Endothelial cell of umbilical vein (primary cell): ENCODE results near the gene EIF2S2. TPM values are rescaled to one million over a fixed set of nuclear protein-coding genes. Genes with fewer than 3 reads are reported as not detected.

Experiments
- BruUV-seq: library from RNA; stranded (reverse); fragments of 400-500 nt; replicated peaks from 2 replicates; lab custom pipeline; 2021; lab: Mats Ljungman, UMichigan
- CTCF ChIA-PET: fragments of 300-600, 350-600 bp; sonication (Branson Sonifier 250); formaldehyde crosslinking; loops from one replicate; lab custom pipeline; 2021; ENCODE audit warnings: antibody characterized with exemption, inconsistent platforms; lab: Charles Lee
- POLR2A ChIA-PET: fragments of 300-600, 350-600 bp; sonication (Branson Sonifier 250); formaldehyde crosslinking; loops from one replicate; lab custom pipeline; 2021; ENCODE audit warnings: antibody characterized with exemption, inconsistent platforms; lab: Charles Lee
- DNase-seq: peaks from one replicate; pipeline ENCODE4 v3.0.0-alpha.2; 2011; ENCODE audit warnings: low read depth, low spot score
- FAIRE-seq: peaks from 2 replicates; lab custom pipeline; 2011; peaks lifted over from hg19 to GRCh38; lab: Jason Lieb, UNC
- H2AFZ ChIP-seq: 2 replicates; pipeline ENCODE4 v1.6.0; 2012; ENCODE audit warnings: low read depth, low read length, control low read depth, inconsistent platforms
- H3K27ac ChIP-seq: 2 replicates; pipeline ENCODE4 v1.5.1; 2011; ENCODE audit warnings: low read depth, mild to moderate bottlenecking, control low read depth, low read length, moderate library complexity; ENCODE audit not compliant: insufficient read depth
- H3K27me3 ChIP-seq, 2 experiments: 2 replicates each; pipeline versions ENCODE4 v1.6.0 to v1.6.1; 2011; ENCODE audit warnings: low read length in 2 of 2, mixed read lengths in 1 of 2; ENCODE audit not compliant: control insufficient read depth in 2 of 2, insufficient read depth in 2 of 2
- H3K36me3 ChIP-seq, 2 experiments: 2 replicates in 1 of 2; 3 replicates in 1 of 2; pipeline ENCODE4 v1.5.1; 2011; ENCODE audit warnings: low read length in 2 of 2, mild to moderate bottlenecking in 1 of 2, moderate library complexity in 1 of 2; ENCODE audit not compliant: control insufficient read depth in 2 of 2, insufficient read depth in 2 of 2; ENCODE audit errors: extremely low read depth in 1 of 2
- H3K4me1 ChIP-seq: 3 replicates; pipeline ENCODE4 v1.5.1; 2011; ENCODE audit warnings: mild to moderate bottlenecking, low read length; ENCODE audit not compliant: control insufficient read depth, insufficient read depth; ENCODE audit errors: extremely low read depth
- H3K4me2 ChIP-seq: 2 replicates; pipeline ENCODE4 v1.6.1; 2011; ENCODE audit warnings: low read length, control low read depth, mixed read lengths; ENCODE audit not compliant: insufficient read depth
- H3K4me3 ChIP-seq, 3 experiments: fragments of 200-600 bp in 1 of 3; sonication (generic), shearing (Covaris generic) in 1 of 3; replicated peaks in 1 of 3; 2 replicates each; pipeline ENCODE4 v1.5.1; 2011 to 2016; ENCODE audit warnings: control low read depth in 3 of 3, low read length in 3 of 3, mild to moderate bottlenecking in 2 of 3, inconsistent platforms in 1 of 3, low read depth in 1 of 3, moderate library complexity in 1 of 3; ENCODE audit not compliant: insufficient read depth in 1 of 3
- H3K79me2 ChIP-seq: 2 replicates; pipeline ENCODE4 v1.6.0; 2012; ENCODE audit warnings: low read length, inconsistent platforms; ENCODE audit not compliant: control insufficient read depth, insufficient read depth
- H3K9ac ChIP-seq: replicated peaks from 2 replicates; pipeline ENCODE3; 2011; ENCODE audit warnings: low read length, control low read depth; ENCODE audit not compliant: insufficient read depth; ENCODE audit errors: extremely low read depth
- H3K9me1 ChIP-seq: replicated peaks from 3 replicates; pipeline ENCODE4 v1.6.0; 2011; ENCODE audit warnings: mild to moderate bottlenecking, low read length; ENCODE audit not compliant: control insufficient read depth, insufficient read depth; ENCODE audit errors: extremely low read depth
- H3K9me3 ChIP-seq: replicated peaks from 2 replicates; pipeline ENCODE4 v1.5.1; 2012; ENCODE audit warnings: low read length, inconsistent platforms; ENCODE audit not compliant: control insufficient read depth, insufficient read depth
- H4K20me1 ChIP-seq: replicated peaks from 2 replicates; pipeline ENCODE3; 2011; ENCODE audit warnings: mild to moderate bottlenecking, low read length; ENCODE audit not compliant: control insufficient read depth, insufficient read depth; ENCODE audit errors: extremely low read depth
- EZH2 ChIP-seq: IDR thresholded peaks from 2 replicates; pipeline ENCODE4 v1.6.1; 2012; ENCODE audit warnings: borderline replicate concordance, low read depth, mild to moderate bottlenecking, moderate library complexity, low read length, inconsistent platforms; ENCODE audit not compliant: severe bottlenecking
- GATA2 ChIP-seq: IDR thresholded peaks from 2 replicates; pipeline ENCODE4 v1.7.0; 2011; ENCODE audit warnings: low read depth, mild to moderate bottlenecking, moderate library complexity, mixed read lengths, low read length; ENCODE audit not compliant: insufficient read length, insufficient read depth
- JUN ChIP-seq: IDR thresholded peaks from 2 replicates; pipeline ENCODE4 v1.6.1; 2011; ENCODE audit warnings: borderline replicate concordance, low read depth; ENCODE audit not compliant: insufficient read length, insufficient read depth
- MYC ChIP-seq: IDR thresholded peaks from one replicate; pipeline ENCODE4 v1.6.1; 2011; ENCODE audit warnings: mild to moderate bottlenecking, low read depth, low read length
- POLR2A ChIP-seq: IDR thresholded peaks from 2 replicates; pipeline ENCODE4 v1.6.1; 2012; ENCODE audit warnings: low read depth, mild to moderate bottlenecking, control low read depth, low read length
- POLR2AphosphoS5 ChIP-seq: IDR thresholded peaks from 2 replicates; pipeline ENCODE4 v1.6.1; 2012; ENCODE audit warnings: low read depth, mild to moderate bottlenecking, control low read depth, low read length, moderate library complexity; ENCODE audit not compliant: insufficient read depth
- dilution Hi-C: fragments of 300-500 bp; cut with MboI; formaldehyde crosslinking; loops from one replicate; pipeline ENCODE4 v1.15.0; 2019; ENCODE audit warnings: low sequenced_read_pairs; ENCODE audit not compliant: extremely low pct_ligation_motif_present
- intact Hi-C: fragments of 100-400 bp; cut with micrococcal nuclease; formaldehyde crosslinking; loops from one replicate; pipeline ENCODE4 v1.10.0; 2022
- polyA plus RNA-seq, 4 experiments: library from polyadenylated mRNA; depleted of rRNA in 3 of 4; stranded (reverse) in 3 of 4; unstranded in 1 of 4; fragments of >200 nt; gene quantifications; 2 replicates each; pipeline versions ENCODE4 v1.2.1 to v1.2.3, GENCODE V29; 2011 to 2012; ENCODE audit warnings: missing spikeins in 1 of 4
- total RNA-seq: library from RNA; stranded (reverse); gene quantifications from 2 replicates; pipeline ENCODE4 v1.2.3, GENCODE V29; 2021
- TF ChIP-seq, protein P1 (sequence below), 2 donors: IDR thresholded peaks; 1 replicate in 1 of 2; 2 replicates in 1 of 2; pipeline ENCODE4 v1.5.1; 2011; ENCODE audit warnings: low read length in 2 of 2, mild to moderate bottlenecking in 2 of 2, moderate library complexity in 2 of 2, control low read depth in 1 of 2, inconsistent platforms in 1 of 2, low read depth in 1 of 2; ENCODE audit not compliant: insufficient read depth in 1 of 2; ENCODE audit errors: extremely low read depth in 1 of 2

The EIF2S2 gene
- total and polyA plus RNA-seq, 2 donors (not counting 3 experiments of a cell fraction or from before 2014, with no cell fraction given): 38.8 to 99.3 TPM

GRCh38 chr20:34124469-34125249, 12.6 kb upstream of the EIF2S2 start:
- Histone ChIP-seq H3K9me1 (no peaks in the 10 kb centered on the region), H4K20me1 (no peaks in the 10 kb centered on the region), H3K27ac (no peak overlapping the region), H2AFZ (no peak overlapping the region), H3K4me3 (no peak overlapping the region), H3K4me1 (peaks cover 13% of the 10 kb centered on the region), H3K4me2 (peak overlapping the region; percentile 17), H3K36me3 (no peaks in the 10 kb centered on the region), H3K9ac (no peak overlapping the region), H3K27me3 (peaks cover 0 to 2% of the 10 kb centered on the region in 2 experiments), H3K79me2 (no peaks in the 10 kb centered on the region), H3K9me3 (no peaks in the 10 kb centered on the region)
- no peak for FAIRE-seq
- POLR2A ChIA-PET: no interaction called here
- no peak for TF ChIP-seq POLR2AphosphoS5
- no peak for TF ChIP-seq MYC
- no peak for TF ChIP-seq GATA2
- TF ChIP-seq EZH2: no peak
- TF ChIP-seq POLR2A: no peak
- BruUV-seq: no TSS peak
- DNase-seq: no peak
- intact Hi-C loops: loop anchor here (5.0 kb wide), 1 partner anchor 392 kb away; the partner anchor contains the start of gene ZNF341
- CTCF ChIA-PET: interaction anchor here (2.0 kb wide), 1 partner anchor 262 kb away, joined by 6 read pairs; no protein-coding TSS in a partner anchor
- dilution Hi-C loops: no loop called here

DNA sequence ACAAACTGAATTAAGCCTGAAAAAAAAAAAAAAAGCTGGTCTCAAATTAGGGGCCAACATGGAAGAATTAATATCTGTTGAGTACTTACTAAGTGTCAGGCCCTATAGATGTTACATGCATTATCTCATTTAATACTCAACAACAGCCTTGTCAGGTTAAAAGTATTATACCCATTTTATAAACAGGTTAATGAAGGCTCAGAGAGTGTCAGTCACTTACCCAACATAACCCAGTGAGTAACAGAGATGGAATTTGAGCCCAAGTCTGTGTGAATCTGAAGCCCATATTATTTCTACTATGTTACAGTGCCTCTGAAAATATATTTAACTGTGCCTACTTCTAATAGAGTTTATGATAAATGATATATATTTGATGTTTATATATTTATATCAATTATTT, 11.3 kb upstream of the EIF2S2 start:
- CTCF ChIA-PET: no interaction called here
- POLR2A ChIA-PET: no interaction called here
- no TSS peak for BruUV-seq
- H3K9ac ChIP-seq: no peak overlapping the region
- no peak overlapping the region for H3K4me3 ChIP-seq
- no peak for DNase-seq
- H3K4me2 ChIP-seq: no peak overlapping the region
- H3K27ac ChIP-seq: no peak overlapping the region
- no peak for FAIRE-seq
- no peak overlapping the region for H2AFZ ChIP-seq
- no peaks in the 10 kb centered on the region for H3K79me2 ChIP-seq
- H3K27me3 ChIP-seq: peaks cover 0 to 7% of the 10 kb centered on the region in 2 experiments
- peaks cover 10% of the 10 kb centered on the region for H3K4me1 ChIP-seq
- intact Hi-C loops (no loop called here), dilution Hi-C loops (no loop called here)
- H4K20me1 ChIP-seq: no peaks in the 10 kb centered on the region
- TF ChIP-seq POLR2A (no peak), EZH2 (no peak), JUN (no peak), POLR2AphosphoS5 (no peak), GATA2 (no peak)
- TF ChIP-seq, protein P1, sequence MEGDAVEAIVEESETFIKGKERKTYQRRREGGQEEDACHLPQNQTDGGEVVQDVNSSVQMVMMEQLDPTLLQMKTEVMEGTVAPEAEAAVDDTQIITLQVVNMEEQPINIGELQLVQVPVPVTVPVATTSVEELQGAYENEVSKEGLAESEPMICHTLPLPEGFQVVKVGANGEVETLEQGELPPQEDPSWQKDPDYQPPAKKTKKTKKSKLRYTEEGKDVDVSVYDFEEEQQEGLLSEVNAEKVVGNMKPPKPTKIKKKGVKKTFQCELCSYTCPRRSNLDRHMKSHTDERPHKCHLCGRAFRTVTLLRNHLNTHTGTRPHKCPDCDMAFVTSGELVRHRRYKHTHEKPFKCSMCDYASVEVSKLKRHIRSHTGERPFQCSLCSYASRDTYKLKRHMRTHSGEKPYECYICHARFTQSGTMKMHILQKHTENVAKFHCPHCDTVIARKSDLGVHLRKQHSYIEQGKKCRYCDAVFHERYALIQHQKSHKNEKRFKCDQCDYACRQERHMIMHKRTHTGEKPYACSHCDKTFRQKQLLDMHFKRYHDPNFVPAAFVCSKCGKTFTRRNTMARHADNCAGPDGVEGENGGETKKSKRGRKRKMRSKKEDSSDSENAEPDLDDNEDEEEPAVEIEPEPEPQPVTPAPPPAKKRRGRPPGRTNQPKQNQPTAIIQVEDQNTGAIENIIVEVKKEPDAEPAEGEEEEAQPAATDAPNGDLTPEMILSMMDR (IDR thresholded peaks at IDR 0.05; ENCODE audit: extremely low read depth in 1 of 2, insufficient read depth in 1 of 2, low read depth in 1 of 2, low read length in 2 of 2): no peak
- H3K36me3 ChIP-seq: no peaks in the 10 kb centered on the region
- no peaks in the 10 kb centered on the region for H3K9me3 ChIP-seq
- no peaks in the 10 kb centered on the region for H3K9me1 ChIP-seq
